COLO668 (cell line): ENCODE measurements around the gene TSPEAR.
"Not testable (repeated sequence)": the region's sequence is repeated elsewhere in the genome, so short reads cannot be mapped to it uniquely, and the experiment has no call there.

Experiments
- DNase-seq: peaks from one replicate; lab custom pipeline; 2025; ENCODE audit not compliant: unreplicated experiment; lab: John Stamatoyannopoulos, UW

Gene TSPEAR

DNA sequence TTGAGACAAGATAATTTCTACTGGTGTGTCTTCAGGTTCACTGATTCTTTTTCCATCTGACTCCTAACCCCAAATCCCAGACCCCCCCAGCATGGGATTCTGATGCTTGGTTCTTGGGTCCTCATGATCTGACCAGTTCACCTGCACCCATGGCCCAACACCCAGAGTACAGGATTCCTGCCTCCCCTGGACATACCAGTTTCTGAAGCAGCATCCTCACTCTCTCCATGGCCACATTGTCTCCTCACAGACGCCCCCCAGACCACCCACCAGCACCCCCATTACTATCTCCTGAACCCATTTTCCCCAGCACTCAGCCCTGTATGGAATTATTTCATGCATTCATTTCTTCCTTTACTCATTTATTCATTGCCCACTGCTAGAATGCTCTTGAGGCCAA is 54.5 kb downstream of the TSPEAR start:
- DNase-seq: no peak

DNA sequence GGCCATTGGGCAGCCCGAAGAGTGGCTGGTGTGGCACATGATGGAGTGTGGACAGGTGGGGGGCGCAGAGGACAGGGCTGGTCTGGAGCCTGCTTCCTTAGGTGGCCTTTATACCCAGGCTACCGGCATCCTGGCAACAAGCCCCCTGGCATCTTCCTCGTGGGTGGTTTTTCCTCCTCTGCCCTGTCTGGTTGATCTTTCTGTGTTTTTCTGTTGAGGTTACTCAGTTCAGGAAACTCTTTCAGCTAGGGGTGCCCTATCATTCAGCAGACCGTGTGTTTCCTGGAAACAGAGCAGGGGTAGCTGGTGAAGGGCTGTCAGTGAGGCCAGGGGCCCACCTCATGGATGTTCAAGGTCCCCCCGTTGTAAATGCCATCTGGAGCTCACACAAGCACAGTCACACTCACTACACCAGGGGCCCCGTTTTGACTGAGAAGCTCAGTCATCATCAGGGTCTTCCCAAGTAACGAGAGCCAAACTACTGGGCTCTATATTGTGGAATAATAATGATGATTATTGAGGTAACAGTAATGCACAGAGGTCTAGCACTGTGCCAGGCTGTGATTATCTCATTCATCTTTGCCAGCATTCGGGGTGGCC is 56.7 kb downstream of the TSPEAR start, which contains the start of gene KRTAP12-4:
TSS of gene KRTAP12-4 (minus strand) at position 84 of the 600 bp plus-strand sequence. CDS start at position 39, 45 bp downstream.
- no peak for DNase-seq

DNA sequence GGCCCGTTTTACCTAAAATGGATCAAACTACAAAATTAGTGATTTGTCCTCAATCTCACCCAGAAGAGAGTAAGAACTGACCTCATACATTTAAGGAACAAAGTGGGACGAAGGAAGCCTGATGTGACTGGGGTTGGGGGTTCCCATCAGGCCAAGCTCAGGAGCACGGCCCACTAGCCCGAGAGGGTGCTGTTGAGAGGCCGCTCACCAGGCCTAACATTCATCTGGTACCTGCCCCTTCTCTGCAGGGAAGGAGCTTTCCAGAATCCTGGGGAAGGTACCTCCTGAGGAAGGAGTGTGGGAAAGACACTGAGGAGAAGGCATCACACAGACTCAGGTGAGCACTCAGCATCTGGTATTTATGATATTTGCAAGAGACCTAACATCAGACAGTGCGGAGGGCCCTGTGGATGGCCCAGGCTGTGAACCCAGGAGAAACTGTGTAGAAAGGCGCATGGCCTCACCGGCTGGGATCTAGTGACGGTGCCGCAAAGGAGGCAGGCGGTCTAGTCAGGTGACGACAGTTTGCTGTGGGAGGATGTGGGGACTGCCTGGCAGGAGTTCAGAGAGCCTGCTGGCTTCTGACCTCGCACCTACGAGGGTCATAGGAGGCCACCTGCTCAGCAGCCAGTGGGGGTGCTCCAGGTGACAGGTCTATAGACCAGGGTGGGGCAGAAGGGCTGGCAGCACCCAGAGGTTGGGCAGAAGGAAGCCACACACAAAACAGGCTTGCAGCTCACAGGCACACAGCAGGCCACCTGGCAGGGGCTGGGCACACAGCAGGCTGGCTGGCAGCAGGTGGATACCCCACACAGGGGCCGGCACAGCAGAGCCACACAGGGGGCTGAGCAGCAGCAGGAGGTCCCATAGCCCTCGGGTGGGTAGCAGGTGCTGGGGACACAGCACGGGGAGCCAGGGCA is 57.5 kb downstream of the TSPEAR start:
- peak; percentile 33 for DNase-seq

DNA sequence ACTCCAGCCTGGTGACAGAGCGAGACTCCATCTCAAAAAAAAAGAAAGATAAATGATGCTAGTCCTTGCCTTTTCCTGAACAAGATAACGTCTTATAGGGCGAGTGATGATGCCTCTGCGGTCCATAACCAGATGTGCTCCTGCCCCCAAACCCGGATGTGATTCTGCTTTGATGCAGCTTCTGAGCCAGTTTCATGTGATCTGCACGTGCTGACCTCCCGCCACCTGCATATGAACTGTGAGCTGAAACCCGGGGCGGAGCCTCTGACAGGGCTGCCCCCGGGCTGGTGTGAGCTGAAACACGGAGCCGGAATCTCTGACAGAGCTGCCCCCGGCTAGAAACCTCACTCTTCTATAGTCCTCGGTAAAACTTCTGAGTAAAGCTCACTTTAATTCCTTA is 58.2 kb downstream of the TSPEAR start:
- DNase-seq: no peak

DNA sequence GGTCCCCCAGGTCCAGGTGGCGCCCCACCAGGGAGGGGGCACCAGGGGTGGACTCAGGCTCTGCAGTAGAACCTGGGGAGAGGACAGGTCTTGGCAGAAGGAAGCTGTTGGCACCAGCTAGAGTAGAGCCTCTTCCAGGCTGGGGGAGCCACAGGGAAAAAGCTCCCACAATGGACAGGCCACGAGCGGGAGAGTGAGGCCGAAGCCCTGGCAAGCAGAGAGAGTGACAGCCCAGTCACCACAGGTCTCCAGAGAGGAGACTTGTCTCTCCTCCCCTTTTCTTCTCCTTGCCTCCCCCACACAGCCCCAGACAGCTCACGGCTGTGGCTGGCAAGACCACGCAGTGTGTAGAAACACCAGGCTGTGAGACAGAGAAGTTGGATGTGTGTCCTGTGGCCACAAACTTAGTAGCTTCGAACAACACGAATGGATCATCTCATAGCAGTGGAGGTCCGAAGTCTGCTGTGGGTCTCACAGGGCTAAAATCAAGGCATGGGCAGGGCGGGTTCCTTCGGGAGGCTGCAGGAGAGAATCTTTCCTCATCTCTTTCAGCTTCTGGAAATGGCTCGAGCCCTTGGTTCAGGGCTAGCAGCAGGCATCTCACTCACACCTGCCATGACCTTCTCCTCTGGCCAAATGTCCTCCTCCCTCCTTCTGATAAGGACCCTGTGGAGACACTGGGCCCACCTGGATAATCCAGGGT is 60.2 kb downstream of the TSPEAR start:
- no peak for DNase-seq

DNA sequence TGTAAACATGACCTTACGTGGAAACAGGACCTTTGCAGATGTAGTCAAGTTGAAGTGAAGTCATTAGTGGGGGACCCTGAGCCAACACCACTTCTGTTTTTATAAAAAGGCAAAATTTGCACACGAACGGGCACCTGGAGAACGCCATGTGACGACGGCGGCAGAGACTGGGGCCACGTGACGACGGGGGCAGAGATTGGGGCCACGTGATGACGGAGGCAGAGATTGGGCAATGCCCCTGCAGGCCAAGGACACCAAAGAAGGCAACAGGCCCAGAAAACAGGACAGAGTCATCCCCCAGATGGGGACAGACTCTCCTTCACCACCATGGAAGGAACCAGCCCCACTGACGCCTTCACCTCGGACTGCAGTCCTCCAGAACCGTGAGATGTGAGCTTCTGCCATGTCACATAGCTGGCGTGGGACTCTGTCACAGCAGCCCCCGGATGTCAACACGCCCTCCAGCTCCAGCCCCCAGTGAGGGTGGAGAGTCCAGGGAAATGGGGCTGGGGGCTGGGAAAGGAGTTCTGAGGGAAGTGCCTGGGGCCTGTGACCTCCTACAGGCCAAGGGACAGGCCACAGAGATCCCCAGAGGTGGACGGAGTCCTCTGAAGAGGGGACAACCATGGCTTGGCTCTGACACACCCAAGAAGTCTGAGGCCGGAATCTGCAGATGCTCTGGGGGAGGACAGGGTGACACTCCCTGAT is 61.0 kb downstream of the TSPEAR start:
- no peak for DNase-seq

DNA sequence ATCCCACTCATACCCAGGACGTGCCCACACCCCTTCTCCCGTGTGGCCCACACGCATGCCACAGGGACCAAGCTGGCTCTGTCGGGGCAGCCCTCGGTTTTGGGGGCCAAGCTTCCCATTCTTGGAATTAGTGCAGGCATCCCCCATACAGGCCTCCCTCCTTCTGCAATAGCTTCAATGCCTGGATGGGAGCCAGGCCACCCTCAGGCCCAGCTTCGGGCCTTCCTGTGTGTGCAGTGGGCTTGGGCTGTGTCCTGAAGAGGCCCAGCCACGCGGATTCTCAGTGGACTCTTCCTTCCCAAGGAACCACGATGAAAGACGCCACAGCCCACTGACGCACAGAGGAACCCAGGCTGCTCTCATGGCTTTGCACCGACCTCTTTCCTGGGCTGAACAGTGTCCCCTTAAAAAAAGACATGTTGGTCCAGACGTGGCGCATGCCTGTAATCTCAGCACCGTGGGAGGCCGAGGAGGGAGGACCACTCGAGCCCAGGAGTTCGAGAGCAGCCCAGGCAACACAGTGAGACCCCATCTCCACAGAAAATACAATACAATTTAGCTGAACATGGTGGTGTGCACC is 61.8 kb downstream of the TSPEAR start:
- DNase-seq: no peak

DNA sequence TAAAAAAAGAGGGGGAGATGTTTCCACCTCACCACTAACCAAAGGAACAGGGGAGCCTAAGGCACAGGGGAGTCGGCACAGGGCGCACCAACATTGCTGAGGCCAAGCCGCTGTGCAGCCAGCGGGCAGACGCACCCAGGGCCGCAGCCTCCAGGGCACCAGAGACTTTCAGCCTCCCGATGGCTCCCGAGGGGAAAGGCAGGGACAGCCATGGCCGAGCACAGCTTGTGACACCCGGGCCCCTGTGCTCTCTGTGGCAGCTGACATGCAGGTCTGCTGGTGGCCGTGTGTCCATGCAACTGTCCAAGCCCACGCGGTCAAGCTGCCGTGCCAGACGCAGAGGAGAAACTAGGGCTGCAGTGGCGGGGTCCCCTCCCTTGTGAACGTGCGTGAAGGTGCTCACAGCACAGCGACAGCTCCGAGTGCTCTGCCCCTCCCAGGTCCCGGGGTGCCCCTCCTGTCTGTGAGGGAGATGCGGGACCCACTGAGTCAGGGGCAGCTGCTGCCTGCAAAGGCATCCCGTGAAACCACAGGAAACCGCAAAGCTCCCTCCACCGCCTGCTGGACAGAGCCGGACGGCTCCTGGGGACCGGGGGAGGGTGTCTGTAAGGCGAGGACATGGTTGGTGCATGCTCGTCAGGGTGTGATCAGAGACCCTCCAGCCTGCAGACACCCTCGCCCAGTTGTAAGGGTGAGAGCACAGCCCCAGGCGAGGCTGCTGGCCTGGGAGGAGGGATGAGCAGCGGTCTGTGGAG is 62.6 kb downstream of the TSPEAR start:
- no peak for DNase-seq

DNA sequence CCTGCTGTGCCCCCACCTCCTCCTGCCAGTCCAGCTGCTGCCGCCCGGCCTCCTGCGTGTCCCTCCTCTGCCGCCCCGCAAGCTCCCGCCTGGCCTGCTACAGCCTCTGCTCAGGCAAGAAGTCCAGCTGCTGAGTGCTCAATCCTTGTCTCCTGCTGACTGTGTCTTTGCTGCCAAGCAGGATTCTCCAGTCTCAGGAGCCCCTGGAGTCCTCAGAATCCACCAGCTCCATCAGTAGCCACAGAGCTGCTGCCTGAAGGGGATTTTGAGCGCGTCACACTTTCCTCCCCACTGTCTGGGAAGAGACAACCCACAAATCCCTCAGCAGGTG is 64.2 kb downstream of the TSPEAR start:
- no peak for DNase-seq

DNA sequence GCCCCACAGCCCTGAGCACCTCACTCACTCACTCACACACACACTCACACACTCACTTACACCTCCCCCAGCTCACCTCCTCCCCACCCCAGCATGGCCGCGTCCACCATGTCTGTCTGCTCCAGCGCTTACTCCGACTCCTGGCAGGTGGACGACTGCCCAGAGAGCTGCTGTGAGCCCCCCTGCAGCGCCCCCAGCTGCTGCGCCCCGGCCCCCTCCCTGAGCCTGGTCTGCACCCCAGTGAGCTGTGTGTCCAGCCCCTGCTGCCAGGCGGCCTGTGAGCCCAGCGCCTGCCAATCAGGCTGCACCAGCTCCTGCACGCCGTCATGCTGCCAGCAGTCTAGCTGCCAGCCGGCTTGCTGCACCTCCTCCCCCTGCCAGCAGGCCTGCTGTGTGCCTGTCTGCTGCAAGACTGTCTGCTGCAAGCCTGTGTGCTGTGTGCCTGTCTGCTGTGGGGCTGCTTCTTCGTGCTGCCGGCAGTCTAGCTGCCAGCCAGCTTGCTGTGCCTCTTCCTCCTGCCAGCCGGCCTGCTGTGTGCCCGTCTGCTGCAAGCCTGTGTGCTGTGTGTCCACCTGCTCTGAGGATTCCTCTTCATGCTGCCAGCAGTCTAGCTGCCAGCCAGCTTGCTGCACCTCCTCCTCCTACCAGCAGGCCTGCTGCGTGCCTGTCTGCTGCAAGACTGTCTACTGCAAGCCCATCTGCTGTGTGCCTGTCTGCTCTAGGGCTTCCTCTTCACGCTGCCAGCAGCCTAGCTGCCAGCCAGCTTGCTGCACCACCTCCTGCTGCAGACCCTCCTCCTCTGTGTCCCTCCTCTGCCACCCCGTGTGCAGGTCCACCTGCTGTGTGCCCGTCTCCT is 64.8 kb downstream of the TSPEAR start, which contains the start of gene KRTAP10-11:
TSS of gene KRTAP10-11 (plus strand) at position 49 of the 856 bp plus-strand sequence. CDS start at position 94, 45 bp downstream.
- peak; percentile 24 for DNase-seq

DNA sequence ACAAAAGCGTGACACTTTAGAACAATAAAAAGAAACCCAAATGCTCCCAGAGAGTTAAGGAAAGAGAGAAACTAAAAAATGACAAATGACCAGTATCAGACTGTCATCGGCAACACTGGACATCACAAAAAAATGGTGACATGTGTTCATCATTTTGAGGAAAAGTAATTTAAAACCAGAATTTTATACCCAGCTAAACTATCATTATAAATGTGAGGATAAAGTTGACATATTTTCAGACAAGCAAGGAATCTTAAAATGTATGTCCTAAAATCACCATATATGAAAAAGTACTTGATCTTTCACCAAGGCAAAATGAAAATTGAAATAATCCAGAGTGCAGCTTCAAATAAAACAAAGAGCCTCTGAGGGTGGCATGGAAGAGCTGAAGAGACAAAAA is 66.5 kb downstream of the TSPEAR start:
- no peak for DNase-seq

DNA sequence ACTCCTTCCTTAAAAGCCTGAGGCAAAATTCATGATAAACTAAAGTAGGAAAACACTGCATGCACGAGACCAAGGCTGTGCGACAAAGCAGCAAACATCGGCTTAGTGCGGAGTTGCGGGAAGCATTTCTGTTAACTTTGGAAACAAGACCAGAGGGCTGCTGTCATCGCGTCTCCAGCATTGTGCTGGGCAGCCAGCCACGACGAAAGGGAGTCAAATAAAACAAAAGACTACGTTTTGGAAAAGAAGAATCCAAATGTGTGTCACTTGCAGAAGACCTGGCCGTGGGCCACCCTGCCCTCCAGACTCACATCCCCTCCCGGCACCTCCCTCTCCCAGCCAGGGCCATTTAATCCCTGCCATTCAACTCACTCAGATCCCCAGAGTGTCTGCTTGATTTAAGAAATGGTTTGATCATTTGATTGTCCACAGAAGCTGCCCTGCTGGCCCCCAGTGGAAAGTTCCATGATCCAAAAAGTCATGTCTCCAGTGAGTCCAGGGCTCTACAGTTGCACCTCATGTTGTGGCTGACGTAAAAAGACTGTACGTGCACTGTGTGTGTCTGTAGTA is 67.5 kb downstream of the TSPEAR start:
- DNase-seq: no peak

DNA sequence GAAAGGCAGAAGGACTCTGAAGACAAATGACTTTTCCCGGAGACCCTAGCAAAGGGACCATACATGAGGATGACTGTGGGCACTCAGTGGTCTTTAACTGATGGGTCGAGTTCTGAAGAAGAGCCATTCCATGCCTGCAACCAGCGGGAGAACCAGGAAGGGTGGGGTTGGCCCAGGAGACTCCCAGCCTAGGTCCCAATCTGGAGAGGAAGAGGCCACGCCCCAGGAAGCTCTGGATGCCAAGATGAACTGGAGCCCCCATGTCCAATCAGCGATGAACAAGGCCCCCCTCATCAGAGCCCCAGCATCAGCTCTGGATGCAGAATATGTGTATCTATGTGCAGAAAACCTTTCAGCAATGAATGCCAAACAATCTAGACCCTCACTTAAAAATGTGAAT is 70.6 kb downstream of the TSPEAR start:
- DNase-seq: no peak

DNA sequence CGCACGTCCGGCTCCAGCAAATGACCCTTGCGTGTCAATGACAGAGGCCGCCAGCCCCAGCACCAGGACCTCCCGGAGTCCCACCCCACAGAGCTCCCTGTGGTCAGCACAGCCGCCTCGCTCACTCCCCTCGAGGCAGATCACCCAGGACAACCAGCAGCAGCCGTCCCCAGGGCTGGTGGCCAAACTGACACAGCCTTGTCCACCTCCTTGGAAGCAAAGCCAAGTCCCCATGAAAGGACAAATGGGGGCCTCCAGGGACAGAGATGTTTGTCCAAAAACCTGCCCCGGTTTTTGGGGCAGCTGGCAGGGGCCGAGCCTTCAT is 72.1 kb downstream of the TSPEAR start:
- DNase-seq: no peak

DNA sequence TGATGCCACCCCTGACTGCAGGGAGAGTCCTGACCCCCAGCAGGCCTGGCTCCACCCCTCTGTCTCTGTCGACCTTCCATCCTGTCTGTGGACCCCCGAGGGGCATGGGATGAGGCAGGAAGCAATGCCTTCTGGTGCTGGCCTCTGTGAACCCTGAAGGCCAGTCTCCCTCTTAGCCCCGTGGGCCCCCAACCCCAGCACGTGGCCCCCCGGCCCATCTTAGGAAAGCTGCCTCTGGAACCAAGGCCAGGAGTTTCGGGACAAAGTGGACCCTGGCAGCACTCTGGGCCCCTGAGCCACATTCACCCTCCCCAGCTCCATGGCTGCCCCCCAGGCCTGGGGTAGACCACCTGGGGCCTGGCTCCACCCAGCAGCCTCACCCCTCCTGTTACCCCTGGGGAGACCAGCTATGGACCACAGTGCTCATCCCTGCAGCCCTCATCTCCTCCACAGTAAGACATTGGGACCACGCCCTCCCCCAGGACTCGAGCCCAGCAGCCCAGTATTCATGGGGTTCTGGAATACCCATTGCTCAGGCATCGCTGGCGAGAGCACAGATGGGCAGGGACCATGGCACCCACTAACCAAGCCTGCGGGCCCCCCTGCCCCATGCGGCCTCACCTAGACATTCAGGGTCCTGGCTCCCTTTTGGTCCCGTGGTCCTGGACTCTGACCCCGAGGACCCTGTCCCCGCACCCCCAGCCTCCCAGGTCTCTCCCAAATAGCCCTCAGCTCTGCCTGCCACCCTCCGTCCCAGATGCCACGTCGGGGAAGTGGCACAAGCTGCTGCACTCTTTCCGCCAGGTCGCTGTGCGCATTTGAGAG is 72.7 kb downstream of the TSPEAR start:
- DNase-seq: not testable (repeated sequence)

DNA sequence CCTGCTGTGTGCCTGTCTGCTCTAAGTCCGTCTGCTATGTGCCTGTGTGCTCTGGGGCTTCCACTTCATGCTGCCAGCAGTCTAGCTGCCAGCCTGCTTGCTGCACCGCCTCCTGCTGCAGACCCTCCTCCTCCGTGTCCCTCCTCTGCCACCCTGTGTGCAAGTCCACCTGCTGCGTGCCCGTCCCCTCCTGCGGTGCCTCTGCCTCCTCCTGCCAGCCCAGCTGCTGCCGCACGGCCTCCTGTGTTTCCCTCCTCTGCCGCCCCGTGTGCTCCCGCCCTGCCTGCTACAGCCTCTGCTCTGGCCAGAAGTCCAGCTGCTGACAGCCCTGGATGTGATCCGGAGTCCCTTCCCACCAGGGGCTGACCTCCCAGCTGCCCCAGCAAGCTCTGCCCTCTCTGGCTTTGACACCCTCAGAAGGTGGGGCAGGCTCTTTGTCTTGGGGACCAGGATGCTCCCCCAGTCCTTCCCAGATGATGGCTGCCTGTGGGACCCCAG is 73.5 kb downstream of the TSPEAR start:
- DNase-seq: not testable (repeated sequence)

DNA sequence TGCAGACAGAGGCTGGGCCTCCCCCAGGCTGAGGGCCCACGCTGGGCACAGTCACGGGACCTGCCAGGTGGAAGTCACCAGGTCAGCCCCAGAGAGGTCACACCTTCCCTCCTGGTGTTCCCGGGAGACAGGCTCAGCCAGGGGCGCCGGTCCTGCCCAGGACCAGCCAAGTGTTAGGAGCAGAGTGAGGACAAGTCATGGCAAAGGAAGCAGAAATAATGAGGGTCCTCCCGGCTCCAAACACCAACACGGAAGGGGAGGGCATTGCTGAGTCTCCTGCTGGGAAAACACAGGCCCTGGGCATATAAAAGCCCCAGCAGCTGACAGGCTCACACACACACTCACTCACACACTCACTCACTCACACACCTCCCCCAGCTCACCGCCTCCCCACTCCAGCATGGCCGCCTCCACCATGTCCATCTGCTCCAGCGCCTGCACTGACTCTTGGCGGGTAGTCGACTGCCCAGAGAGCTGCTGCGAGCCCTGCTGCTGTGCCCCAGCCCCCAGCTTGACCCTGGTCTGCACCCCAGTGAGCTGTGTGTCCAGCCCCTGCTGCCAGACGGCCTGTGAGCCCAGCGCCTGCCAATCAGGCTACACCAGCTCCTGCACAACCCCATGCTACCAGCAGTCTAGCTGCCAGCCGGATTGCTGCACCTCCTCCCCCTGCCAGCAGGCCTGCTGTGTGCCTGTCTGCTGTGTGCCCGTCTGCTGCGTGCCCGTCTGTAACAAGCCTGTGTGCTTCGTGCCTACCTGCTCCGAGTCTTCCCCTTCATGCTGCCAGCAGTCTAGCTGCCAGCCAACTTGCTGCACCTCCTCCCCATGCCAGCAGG is 74.1 kb downstream of the TSPEAR start, which contains the start of gene KRTAP10-10:
TSS of gene KRTAP10-10 (plus strand) at position 339 of the 833 bp plus-strand sequence. CDS start at position 401, 62 bp downstream.
- no peak for DNase-seq
